Ishikawa (cell line): ENCODE data around the gene OS9.

Source experiments
- NFIC ChIP-seq: IDR thresholded peaks from 2 replicates; pipeline ENCODE4 v1.6.1; 2012
- RAD21 ChIP-seq: IDR thresholded peaks from 2 replicates; pipeline ENCODE4 v1.6.1; 2012; ENCODE audit warnings: low read depth

- no peak for TF ChIP-seq RAD21
- TF ChIP-seq NFIC: peak; percentile 91
Measured at GRCh38 chr12:57726884-57727757, 33.2 kb downstream of the OS9 start.
